T47D (cell line): Measurements from ENCODE around the gene PRPH.

ENCODE experiments used
- DNase-seq, 2 experiments: peaks; one replicate each; pipeline versions ENCODE4 v3.0.0 to v3.0.0-alpha.2; 2011 to 2012; ENCODE audit warnings: low read depth in 1 of 2, low spot score in 1 of 2
- JUND ChIP-seq: IDR thresholded peaks from 2 replicates; pipeline ENCODE4 v1.6.1; 2012; ENCODE audit warnings: low read depth
- in situ Hi-C: cut with HindIII; loops from 2 replicates; pipeline ENCODE4 v1.10.0; 2016; ENCODE audit warnings: low sequenced_read_pairs, low pct_unique_long_range_greater_than_20kb

PRPH gene

GRCh38 chr12:49283541-49284429 lies 11.2 kb upstream of the PRPH start:
- TF ChIP-seq JUND, result no peak
- in situ Hi-C loops, result no loop called here
- DNase-seq, result no peak

- no peak for TF ChIP-seq JUND
- no peak for DNase-seq
- in situ Hi-C loops, result no loop called here
Observed at GRCh38 chr12:49284672-49285071, 10.3 kb upstream of the PRPH start.

- TF ChIP-seq JUND, result no peak
- DNase-seq, result no peak
- in situ Hi-C loops, result no loop called here
Observed at GRCh38 chr12:49287876-49288275, 7.1 kb upstream of the PRPH start.

GRCh38 chr12:49288412-49288853 lies 6.5 kb upstream of the PRPH start:
- no peak for TF ChIP-seq JUND
- peak; percentile 72 to 74 for DNase-seq
- in situ Hi-C loops, result no loop called here

GRCh38 chr12:49288922-49289555 lies 5.9 kb upstream of the PRPH start:
- in situ Hi-C loops, result no loop called here
- no peak for TF ChIP-seq JUND
- DNase-seq, result no peak

GRCh38 chr12:49292729-49293055 lies 2.3 kb upstream of the PRPH start:
- in situ Hi-C loops, result no loop called here
- DNase-seq, result no peak
- no peak for TF ChIP-seq JUND

GRCh38 chr12:49293056-49293956 lies 1.6 kb upstream of the PRPH start:
- no peak for DNase-seq
- no peak for TF ChIP-seq JUND
- in situ Hi-C loops, result no loop called here

GRCh38 chr12:49294086-49294803 lies 702 bp upstream of the PRPH start:
- TF ChIP-seq JUND, result no peak
- in situ Hi-C loops, result no loop called here
- no peak for DNase-seq

- no peak for TF ChIP-seq JUND
- in situ Hi-C loops, result no loop called here
- DNase-seq, result no peak
Observed at GRCh38 chr12:49294804-49295081, 204 bp upstream of the PRPH start.

- DNase-seq, result peak; percentile 66 to 77
- no peak for TF ChIP-seq JUND
- in situ Hi-C loops, result no loop called here
Observed at GRCh38 chr12:49296034-49296835, 1.3 kb downstream of the PRPH start.

GRCh38 chr12:49296836-49297694 lies 2.1 kb downstream of the PRPH start:
- DNase-seq, result peak; percentile 88 to 91
- in situ Hi-C loops, result no loop called here
- TF ChIP-seq JUND, result no peak
